ENCODE measurements around the gene RAB3GAP1.

The RAB3GAP1 gene

GRCh38 chr2:135050132-135050531 is 2.0 kb upstream of the RAB3GAP1 start:
- no peak for TF ChIP-seq CTCF (IDR thresholded peaks at IDR 0.05; ENCODE audit: insufficient read depth, low read length, missing control alignments)
- no peak for DNase-seq (ENCODE audit: low read depth, low spot score)
- no peak overlapping the region for H3K4me3 ChIP-seq (ENCODE audit: low read depth, low read length)
- CTCF ChIA-PET, result no interaction called here
- POLR2A ChIA-PET, result no interaction called here

- DNase-seq (ENCODE audit: low read depth, low spot score), result no peak
- TF ChIP-seq CTCF (IDR thresholded peaks at IDR 0.05; ENCODE audit: insufficient read depth, low read length, missing control alignments), result no peak
- CTCF ChIA-PET, result no interaction called here
- POLR2A ChIA-PET, result no interaction called here
- H3K4me3 ChIP-seq (ENCODE audit: low read depth, low read length), result no peak overlapping the region
These were observed 1.4 kb upstream of the RAB3GAP1 start for GRCh38 chr2:135050684-135051083.

- POLR2A ChIA-PET, result no interaction called here
These were observed 944 bp downstream of the RAB3GAP1 start for GRCh38 chr2:135052997-135053474.

GRCh38 chr2:135055182-135055786 is 3.2 kb downstream of the RAB3GAP1 start:
- ChIA-PET CTCF (no interaction called here), POLR2A (interaction anchor here (1.1 kb wide), 1 partner anchor 12 kb away, joined by 4 read pairs; no protein-coding TSS in a partner anchor)
- TF ChIP-seq CTCF (IDR thresholded peaks at IDR 0.05; ENCODE audit: insufficient read depth, low read length, missing control alignments), result no peak
- no peak for DNase-seq (ENCODE audit: low read depth, low spot score)
- no peak overlapping the region; the same call in 1 of the 2 replicates for H3K4me3 ChIP-seq (ENCODE audit: low read depth, low read length)

More at GRCh38 chr2:135052997-135053474, 944 bp downstream of the RAB3GAP1 start:
- TF ChIP-seq CTCF (IDR thresholded peaks at IDR 0.05; ENCODE audit: insufficient read depth, low read length, missing control alignments), result no peak
- no peak for DNase-seq (ENCODE audit: low read depth, low spot score)
- CTCF ChIA-PET, result interaction anchor here (1.5 to 2.0 kb wide), 2 partner anchors 8 to 49 kb away, joined by 4 to 5 read pairs; no protein-coding TSS in a partner anchor
- H3K4me3 ChIP-seq (ENCODE audit: low read depth, low read length), result peak overlapping the region; percentile 72

- no peak overlapping the region for H3K4me3 ChIP-seq (ENCODE audit: low read depth, low read length)
- POLR2A ChIA-PET, result no interaction called here
- no peak for TF ChIP-seq CTCF (IDR thresholded peaks at IDR 0.05; ENCODE audit: insufficient read depth, low read length, missing control alignments)
- CTCF ChIA-PET, result no interaction called here
- no peak for DNase-seq (ENCODE audit: low read depth, low spot score)
These were observed 4.7 kb downstream of the RAB3GAP1 start for GRCh38 chr2:135056790-135057189.

- CTCF ChIA-PET, result no interaction called here
- DNase-seq (ENCODE audit: low read depth, low spot score), result no peak
- TF ChIP-seq CTCF (IDR thresholded peaks at IDR 0.05; ENCODE audit: insufficient read depth, low read length, missing control alignments), result no peak
- POLR2A ChIA-PET, result no interaction called here
- no peak overlapping the region for H3K4me3 ChIP-seq (ENCODE audit: low read depth, low read length)
These were observed 7.5 kb downstream of the RAB3GAP1 start for GRCh38 chr2:135059577-135059976.

All from AG04449 (cell line).